ENCODE results near the gene TAF4B. TPM values are rescaled to one million over a fixed set of nuclear protein-coding genes. Genes with fewer than 3 reads are reported as not detected.

The TAF4B gene
- polyA plus RNA-seq, 1 of the 3 experiments (the other 2 are of a cell fraction), result 1.3 TPM

- 42% methylated on average over 5 of the region's 5 CpGs for WGBS (ENCODE audit: low lambda C conversion rate)
- CTCF ChIA-PET, result no interaction called here
- H3K79me2 ChIP-seq (ENCODE audit: insufficient read depth), result no peaks in the 10 kb centered on the region
- H3K4me2 ChIP-seq, result no peak overlapping the region
- no peaks in the 10 kb centered on the region for H3K27me3 ChIP-seq (ENCODE audit: insufficient read depth)
- H3K4me3 ChIP-seq (ENCODE audit: low read depth in 2 of 2, low read length in 1 of 2), result no peak overlapping the region
- no peak overlapping the region for H2AFZ ChIP-seq (ENCODE audit: low read depth)
- H3K9ac ChIP-seq, result no peak overlapping the region
- no peaks in the 10 kb centered on the region for H3K9me2 ChIP-seq
- peaks cover 9 to 14% of the 10 kb centered on the region in 2 experiments; a peak in 2 of 4 replicates for H3K4me1 ChIP-seq (ENCODE audit: control insufficient read depth in 1 of 2, insufficient read depth in 2 of 2, low read depth in 1 of 2, low read length in 1 of 2)
- H3F3A ChIP-seq (replicated peaks; ENCODE audit: insufficient read depth), result no peaks in the 10 kb centered on the region
- H3K9me3 ChIP-seq, result no peaks in the 10 kb centered on the region
- TF ChIP-seq JUND (IDR thresholded peaks at IDR 0.05), result peak; percentile 43
- no peak for TF ChIP-seq SMC3 (IDR thresholded peaks at IDR 0.05; ENCODE audit: low read depth, low read length)
- TF ChIP-seq PBX3 (IDR thresholded peaks at IDR 0.05), result peak; percentile 75
- no peak for TF ChIP-seq EZH2phosphoT487 (IDR thresholded peaks at IDR 0.05; ENCODE audit: borderline replicate concordance, low read depth)
- TF ChIP-seq CTCF (IDR thresholded peaks at IDR 0.05), result no peak
- peak; percentile 81 for TF ChIP-seq TCF12 (IDR thresholded peaks at IDR 0.05)
- TF ChIP-seq GATA2 (CRISPR knock-in tag; IDR thresholded peaks at IDR 0.05), result peak; percentile 36; the same call in 1 of the 2 replicates
- TF ChIP-seq EP300 (IDR thresholded peaks at IDR 0.05; ENCODE audit: borderline replicate concordance in 1 of 2, low read depth in 1 of 2, low read length in 1 of 2), result 0 out of 4 replicates have a peak, but pooled peaks of 1 of the 2 experiments have one; percentile 32
- TF ChIP-seq RFX5 (IDR thresholded peaks at IDR 0.05; ENCODE audit: low read length), result no peak
- no peaks in the 10 kb centered on the region for H4K20me1 ChIP-seq (ENCODE audit: insufficient read depth)
- no peaks in the 10 kb centered on the region for H3K36me3 ChIP-seq (replicated peaks in 1 of 2; ENCODE audit: control insufficient read depth in 1 of 2, insufficient read depth in 2 of 2, low read length in 1 of 2)
- POLR2A ChIA-PET, result no interaction called here
- peak; percentile 42 for DNase-seq
- no peak overlapping the region for H3K27ac ChIP-seq (ENCODE audit: low read depth in 2 of 2, low read length in 1 of 2)
These were observed 198.9 kb downstream of the TAF4B start for GRCh38 chr18:26425148-26425531.

GRCh38 chr18:26429535-26430226, 203.4 kb downstream of the TAF4B start:
- peak; percentile 20 for DNase-seq
- WGBS (ENCODE audit: low lambda C conversion rate), result 36% methylated on average over 5 of the region's 5 CpGs
- no peaks in the 10 kb centered on the region for H4K20me1 ChIP-seq (ENCODE audit: insufficient read depth)
- H3K4me2 ChIP-seq, result 0 out of 2 replicates have a peak overlapping the region, but pooled peaks have one; percentile 22
- H3K36me3 ChIP-seq (replicated peaks in 1 of 2; ENCODE audit: control insufficient read depth in 1 of 2, insufficient read depth in 2 of 2, low read length in 1 of 2), result no peaks in the 10 kb centered on the region
- no peaks in the 10 kb centered on the region for H3K27me3 ChIP-seq (ENCODE audit: insufficient read depth)
- CTCF ChIA-PET, result interaction anchor here (1.0 kb wide), 1 partner anchor 26 kb away, joined by 4 read pairs; no protein-coding TSS in a partner anchor
- peak overlapping the region; percentile 27; the same call in 1 of the 2 replicates for H3K9ac ChIP-seq
- H3K79me2 ChIP-seq (ENCODE audit: insufficient read depth), result no peaks in the 10 kb centered on the region
- peak overlapping the region; percentile 40 to 73; a peak in 3 of 4 replicates for H3K27ac ChIP-seq (ENCODE audit: low read depth in 2 of 2, low read length in 1 of 2)
- no peak overlapping the region for H3K4me3 ChIP-seq (ENCODE audit: low read depth in 2 of 2, low read length in 1 of 2)
- TF ChIP-seq JUND (IDR thresholded peaks at IDR 0.05) (peak; percentile 74), SIN3A (IDR thresholded peaks at IDR 0.05; ENCODE audit: borderline replicate concordance, low read depth, low read length) (no peak), MAX (IDR thresholded peaks at IDR 0.05; ENCODE audit: low read depth) (0 out of 2 replicates have a peak, but pooled peaks have one; percentile 35), REST (IDR thresholded peaks at IDR 0.05; ENCODE audit: low read depth, low read length) (no peak), ELF1 (IDR thresholded peaks at IDR 0.05) (no peak), POLR2AphosphoS5 (IDR thresholded peaks at IDR 0.05; ENCODE audit: low read depth, low read length) (no peak), NFIC (IDR thresholded peaks at IDR 0.05; ENCODE audit: borderline replicate concordance) (no peak), FOSL2 (IDR thresholded peaks at IDR 0.05; ENCODE audit: borderline replicate concordance, low read depth) (peak; percentile 71; the same call in 1 of the 2 replicates), PBX3 (IDR thresholded peaks at IDR 0.05) (peak; percentile 53; the same call in 1 of the 2 replicates)
- H3K9me3 ChIP-seq, result no peaks in the 10 kb centered on the region
- H3K4me1 ChIP-seq (ENCODE audit: control insufficient read depth in 1 of 2, insufficient read depth in 2 of 2, low read depth in 1 of 2, low read length in 1 of 2), result peaks cover 7 to 9% of the 10 kb centered on the region in 2 experiments; a peak in 2 of 4 replicates
- peak overlapping the region; percentile 94; the same call in 1 of the 2 replicates for H2AFZ ChIP-seq (ENCODE audit: low read depth)
- POLR2A ChIA-PET, result no interaction called here
- no peaks in the 10 kb centered on the region for H3K9me2 ChIP-seq
- H3F3A ChIP-seq (replicated peaks; ENCODE audit: insufficient read depth), result no peaks in the 10 kb centered on the region

Measured in SK-N-SH (cell line).